Hepatocyte (in vitro differentiated cells): ENCODE results near the gene CLIC4.

Source experiments
- EZH2 ChIP-seq: fragments of 200-600 bp; sonication (generic); IDR thresholded peaks from 2 replicates; pipeline ENCODE4 v1.6.1; 2016; ENCODE audit warnings: antibody characterized with exemption, mild to moderate bottlenecking, borderline replicate concordance
- TF ChIP-seq, protein P1 (sequence below): fragments of 200-600 bp; sonication (generic); IDR thresholded peaks from 2 replicates; pipeline ENCODE4 v1.5.1; 2016; ENCODE audit warnings: antibody characterized with exemption, mild to moderate bottlenecking; ENCODE audit not compliant: poor library complexity

DNA sequence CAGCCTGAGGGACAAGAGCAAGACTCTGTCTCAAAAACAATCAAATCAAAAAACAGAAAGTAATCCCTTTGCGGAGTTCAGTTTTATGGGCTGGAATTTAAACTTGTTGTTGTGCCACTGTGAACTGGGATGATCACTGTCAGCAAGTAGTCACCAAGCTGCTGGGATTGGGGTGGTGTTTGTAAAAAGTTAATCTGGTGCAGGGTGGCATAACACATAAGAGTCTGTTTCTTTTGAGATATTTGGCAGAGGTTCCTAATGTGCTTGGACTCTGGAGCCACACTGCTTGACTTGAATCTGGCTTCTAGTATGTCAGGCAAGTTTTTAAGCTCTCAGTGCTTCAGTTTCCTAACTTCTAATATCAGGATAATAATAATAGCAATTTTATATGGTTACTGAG is 6.6 kb downstream of the CLIC4 start:
- TF ChIP-seq, protein P1, sequence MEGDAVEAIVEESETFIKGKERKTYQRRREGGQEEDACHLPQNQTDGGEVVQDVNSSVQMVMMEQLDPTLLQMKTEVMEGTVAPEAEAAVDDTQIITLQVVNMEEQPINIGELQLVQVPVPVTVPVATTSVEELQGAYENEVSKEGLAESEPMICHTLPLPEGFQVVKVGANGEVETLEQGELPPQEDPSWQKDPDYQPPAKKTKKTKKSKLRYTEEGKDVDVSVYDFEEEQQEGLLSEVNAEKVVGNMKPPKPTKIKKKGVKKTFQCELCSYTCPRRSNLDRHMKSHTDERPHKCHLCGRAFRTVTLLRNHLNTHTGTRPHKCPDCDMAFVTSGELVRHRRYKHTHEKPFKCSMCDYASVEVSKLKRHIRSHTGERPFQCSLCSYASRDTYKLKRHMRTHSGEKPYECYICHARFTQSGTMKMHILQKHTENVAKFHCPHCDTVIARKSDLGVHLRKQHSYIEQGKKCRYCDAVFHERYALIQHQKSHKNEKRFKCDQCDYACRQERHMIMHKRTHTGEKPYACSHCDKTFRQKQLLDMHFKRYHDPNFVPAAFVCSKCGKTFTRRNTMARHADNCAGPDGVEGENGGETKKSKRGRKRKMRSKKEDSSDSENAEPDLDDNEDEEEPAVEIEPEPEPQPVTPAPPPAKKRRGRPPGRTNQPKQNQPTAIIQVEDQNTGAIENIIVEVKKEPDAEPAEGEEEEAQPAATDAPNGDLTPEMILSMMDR: no peak
- TF ChIP-seq EZH2: no peak
